GM18870 (cell line): ENCODE measurements around the gene MAP3K14.

Source experiments
- ATAC-seq: cut with Tn5 transposase; IDR thresholded peaks from one replicate; pipeline ENCODE4 v1.9.1; 2021; ENCODE audit warnings: moderate library complexity; ENCODE audit not compliant: unreplicated experiment

The MAP3K14 gene

DNA sequence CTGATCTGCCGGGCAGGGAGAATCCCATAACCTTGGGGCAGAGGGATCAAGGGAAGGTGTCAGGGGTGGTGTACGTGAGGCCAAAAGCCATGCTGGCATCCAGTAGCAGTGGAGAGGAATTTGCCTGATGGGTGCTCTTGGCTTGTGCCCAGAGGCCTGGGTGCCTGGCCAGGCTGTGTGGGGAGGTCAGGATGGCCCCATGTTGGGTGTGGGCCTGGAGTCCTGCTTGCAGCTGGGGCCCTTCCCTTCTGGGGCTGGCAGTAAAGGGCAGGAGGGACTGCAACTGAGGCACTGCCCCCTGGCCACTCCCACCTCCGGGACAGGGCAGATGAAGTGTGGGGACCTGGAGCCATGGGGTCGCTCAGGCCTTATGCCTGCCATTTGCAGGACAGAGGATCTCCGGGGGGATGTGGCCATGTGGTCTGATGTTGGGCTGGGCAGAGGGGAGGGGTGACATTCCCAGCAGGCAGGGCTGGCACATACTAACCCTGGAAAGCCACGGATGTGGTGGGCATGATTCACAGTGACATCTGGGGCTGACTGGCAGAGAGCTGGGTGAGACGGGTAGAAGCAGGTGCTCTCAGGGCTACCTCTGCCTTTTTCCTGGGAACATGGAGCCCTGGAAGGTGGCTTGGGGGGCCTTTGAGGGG, 91.6 kb downstream of the MAP3K14 start:
- ATAC-seq = no peak

- ATAC-seq = no peak
Observed at GRCh38 chr17:45224671-45225050, 92.2 kb downstream of the MAP3K14 start.

DNA sequence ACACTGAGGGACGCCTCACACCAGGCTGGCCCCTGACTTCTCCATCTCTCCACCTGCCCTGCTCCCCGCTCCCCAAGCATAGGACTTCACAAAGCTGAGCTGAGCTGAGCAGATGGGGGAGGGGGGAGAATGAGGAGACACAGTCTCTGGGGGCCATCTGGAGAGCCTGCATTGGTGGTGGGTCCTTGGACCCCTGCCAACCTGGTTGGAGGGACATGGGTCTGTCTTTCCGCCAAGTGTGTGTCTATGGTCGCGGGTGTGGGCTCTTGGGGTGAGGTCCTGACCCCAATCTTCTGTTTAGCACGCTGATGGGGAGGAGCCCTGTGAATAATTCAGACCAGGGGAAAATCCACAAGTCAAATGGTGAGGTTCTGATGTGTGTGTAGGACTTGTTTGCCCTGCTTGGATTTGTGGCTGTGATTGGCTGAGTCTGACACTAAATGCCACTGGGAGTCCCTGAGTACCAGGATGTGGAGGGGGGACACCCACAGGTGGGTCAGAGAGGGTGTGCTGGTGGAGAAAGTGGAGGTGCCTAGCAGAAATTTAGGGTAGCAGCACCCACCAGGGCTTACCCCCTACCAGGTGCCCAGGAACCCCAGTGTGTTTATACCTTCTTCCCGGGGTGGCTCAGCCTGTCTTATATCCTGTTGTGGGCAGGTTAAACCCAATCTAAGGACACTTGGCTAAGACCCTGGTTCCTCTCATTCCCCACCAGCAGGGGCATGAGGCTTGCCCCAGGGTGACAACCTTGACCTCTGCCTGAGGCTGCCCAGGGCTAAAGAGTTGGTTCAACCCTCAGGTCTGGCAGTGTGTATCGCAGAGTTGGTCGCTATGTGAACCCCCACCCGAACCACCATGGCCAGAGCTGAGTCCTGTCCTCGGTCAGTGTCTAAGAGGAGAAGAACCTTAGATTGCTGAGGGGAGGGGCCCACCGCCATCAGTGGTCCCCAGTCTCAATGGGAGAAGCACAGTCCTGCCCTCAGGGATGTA, 93.0 kb downstream of the MAP3K14 start:
- ATAC-seq = no peak

- ATAC-seq = no peak
Observed at GRCh38 chr17:45222996-45223538, 93.8 kb downstream of the MAP3K14 start.

DNA sequence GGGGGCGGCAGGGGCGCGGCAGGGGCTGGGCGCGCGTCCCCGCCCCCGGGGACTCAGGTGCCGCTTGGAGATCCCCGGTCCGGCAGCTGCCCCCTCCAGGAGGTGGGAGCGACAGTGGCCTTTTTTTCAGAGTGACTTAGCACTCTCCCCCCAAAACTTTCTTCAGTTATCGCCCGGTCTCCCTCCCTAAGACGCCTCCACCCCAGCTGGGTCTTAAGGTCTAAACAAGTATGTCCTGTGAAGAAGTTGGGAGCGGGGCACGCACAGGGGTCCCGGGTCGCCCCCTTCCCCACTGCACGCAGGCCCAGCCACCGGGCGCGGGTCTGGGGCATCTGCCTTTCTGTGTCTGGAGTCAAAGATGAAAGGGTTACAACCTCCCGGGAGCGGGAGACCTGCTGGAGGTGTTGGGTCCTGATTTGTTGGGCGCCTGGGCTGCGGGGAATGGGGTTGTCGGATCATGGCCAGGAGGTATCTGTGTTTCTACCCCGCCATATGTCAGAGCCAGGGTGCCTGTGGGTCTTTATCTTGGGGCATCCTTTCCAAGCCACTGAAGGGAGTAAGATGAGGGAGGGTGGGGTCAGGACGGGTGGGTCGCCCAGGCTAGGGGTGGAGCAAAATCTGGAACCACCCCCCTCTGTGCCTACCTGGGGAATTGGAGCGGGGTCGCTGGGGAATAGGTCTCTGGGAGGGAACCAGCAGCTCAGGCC, 94.4 kb downstream of the MAP3K14 start:
- ATAC-seq = no peak

DNA sequence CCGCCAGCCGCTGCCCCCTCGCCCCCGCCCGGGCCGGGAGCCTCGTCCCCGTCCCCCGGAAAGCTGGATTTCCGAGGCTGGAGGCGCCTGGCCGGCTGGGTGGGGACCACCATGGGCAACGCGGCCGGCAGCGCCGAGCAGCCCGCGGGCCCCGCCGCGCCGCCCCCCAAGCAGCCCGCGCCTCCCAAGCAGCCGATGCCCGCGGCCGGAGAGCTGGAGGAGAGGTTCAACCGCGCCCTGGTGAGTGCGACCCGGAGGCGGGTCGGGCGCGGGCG, 94.9 kb downstream of the MAP3K14 start:
- ATAC-seq = no peak

DNA sequence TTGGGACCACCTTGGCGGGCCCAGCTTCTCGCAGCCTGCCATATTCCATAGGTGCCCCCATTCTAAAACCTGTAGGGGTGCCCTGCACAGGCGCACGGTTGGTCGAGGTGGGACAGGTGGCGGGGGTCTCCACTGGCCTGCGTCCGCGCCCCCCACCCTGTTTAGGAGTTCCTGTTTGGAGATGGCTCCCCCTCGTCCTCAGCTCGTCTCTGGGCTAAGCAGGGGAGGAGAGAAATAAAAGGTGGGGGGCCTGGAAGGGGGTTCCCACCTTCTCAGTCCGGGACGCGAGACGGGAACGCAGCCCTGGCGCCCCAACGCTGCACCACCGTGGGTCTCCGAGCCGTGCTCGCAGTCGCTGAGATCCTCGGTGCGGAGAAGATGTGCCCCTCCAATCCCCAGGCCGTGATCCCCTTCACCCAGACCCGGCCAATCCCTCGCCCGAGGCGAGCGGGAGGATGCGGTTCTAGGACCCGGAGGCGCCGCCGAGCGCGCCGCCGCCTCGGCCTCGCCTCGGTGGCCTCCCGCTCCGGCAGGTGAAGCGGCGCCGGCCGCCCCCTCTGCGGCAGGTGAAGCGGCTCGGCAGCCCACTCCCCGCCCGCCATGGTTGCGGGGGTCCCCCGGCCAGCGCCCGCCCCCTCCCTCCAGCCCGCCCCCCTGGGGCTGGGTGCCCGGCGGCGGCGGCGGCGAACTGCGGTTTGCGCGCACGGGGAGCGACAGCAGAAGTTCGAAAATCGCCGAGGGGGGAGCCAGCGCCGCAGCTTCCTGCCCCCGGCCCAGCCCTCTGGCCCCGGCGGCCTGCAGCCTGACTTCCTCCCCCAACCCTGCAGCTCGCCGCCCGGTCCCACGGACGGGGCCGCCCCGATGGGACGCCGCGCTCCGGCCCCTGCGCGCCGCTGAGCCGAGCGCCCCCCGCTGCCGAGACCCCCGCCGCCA, 95.5 kb downstream of the MAP3K14 start, which contains the start of gene FMNL1:
TSS of gene FMNL1 (plus strand) at position 805 of the 933 bp plus-strand sequence. CDS start 240 bp downstream, outside the sequence.
- ATAC-seq = no peak

GRCh38 chr17:45220079-45220478, 96.7 kb downstream of the MAP3K14 start:
- no peak for ATAC-seq

DNA sequence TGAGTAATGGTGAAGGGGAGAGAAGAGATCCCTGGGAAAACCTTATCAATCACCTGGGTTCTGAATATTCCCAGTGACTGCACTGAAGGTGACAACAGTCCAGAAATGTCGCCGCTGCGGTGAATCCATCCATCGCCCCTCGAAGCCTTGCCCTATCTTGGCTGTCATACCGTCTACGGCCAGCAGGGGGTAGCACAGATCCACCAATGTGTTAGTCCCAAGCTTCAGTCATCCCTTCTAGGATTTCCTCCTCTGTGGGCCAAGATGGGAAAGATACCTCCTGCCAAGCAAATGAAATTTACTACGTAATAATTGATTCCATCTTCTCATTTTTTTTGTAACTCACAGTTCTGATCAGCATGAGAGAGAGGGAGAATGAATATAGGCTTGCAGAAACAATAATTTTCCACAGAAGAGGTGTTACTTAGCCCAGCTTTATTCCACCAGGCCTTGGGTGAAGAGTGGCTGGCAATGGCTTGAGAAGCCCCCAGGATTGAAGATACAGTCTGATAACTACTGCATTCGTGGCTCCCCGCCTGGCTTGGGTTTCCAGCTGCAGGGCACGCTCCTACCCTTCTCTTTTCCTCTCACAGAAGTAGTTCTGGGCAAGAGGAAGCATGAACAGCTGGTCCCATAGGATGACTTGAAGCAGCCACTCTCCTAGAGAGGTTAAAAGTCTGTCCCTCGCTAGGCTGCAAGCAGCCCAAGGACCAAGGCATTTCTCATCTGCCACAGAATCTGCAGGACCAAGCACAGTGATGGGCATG, 97.7 kb downstream of the MAP3K14 start:
- ATAC-seq = no peak
